Subcutaneous preadipocyte (primary cell): ENCODE measurements around the gene LRRK1. TPM values are rescaled to one million over a fixed set of nuclear protein-coding genes. Genes with fewer than 3 reads are reported as not detected.

Experiments used
- total RNA-seq: library from RNA; depleted of rRNA; stranded (reverse); fragments of >200 nt; gene quantifications from 2 replicates; pipeline ENCODE4 v1.2.3, GENCODE V29; 2012

The LRRK1 gene
- total RNA-seq: 14.7 and 17.0 TPM in 2 replicates

GRCh38 chr15:100918690-100919480, at the start of gene LRRK1:
Gene LRRK1, plus strand, starts transcription at chr15:100919357. Its CDS starts 5,276 bp downstream, at chr15:100924633.

DNA sequence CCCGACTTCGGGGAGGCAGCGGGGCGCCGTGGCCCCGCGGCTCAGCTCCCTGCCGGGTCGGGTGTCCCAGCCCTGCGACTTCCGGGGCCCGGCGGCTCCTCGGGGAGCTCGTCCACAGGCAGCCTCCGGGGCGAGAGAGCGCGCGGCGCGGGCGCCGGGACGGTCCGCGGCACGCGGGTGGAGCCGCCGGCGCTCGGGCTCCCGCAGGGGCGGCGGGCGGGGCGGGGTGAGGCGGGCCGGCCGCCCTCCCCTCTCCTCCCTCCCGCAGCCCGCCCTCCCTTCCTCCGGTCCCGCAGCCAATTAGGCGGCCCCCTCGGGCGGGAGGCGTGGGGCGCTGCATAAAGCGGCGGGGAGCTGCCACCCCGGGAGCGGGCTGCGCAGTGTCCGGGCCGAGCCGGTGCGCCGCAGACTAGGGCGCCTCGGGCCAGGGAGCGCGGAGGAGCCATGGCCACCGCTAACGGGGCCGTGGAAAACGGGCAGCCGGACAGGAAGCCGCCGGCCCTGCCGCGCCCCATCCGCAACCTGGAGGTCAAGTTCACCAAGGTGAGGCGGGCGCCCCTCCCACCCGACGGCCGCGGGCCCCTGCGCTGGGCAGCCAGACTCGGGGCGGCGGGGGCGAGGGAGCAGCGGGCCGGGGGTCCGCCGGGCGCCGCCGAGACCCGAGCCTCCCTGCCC, 39.6 kb upstream of the LRRK1 start, which contains the start of gene ALDH1A3:
TSS of gene ALDH1A3 (plus strand) at position 368 of the 675 bp plus-strand sequence. CDS start at position 445, 77 bp downstream.

Other genes with a start within 250 kb of the LRRK1 start
- gene ALDH1A3, start 39.5 kb upstream of the LRRK1 start, total RNA-seq: 34.4 and 118 TPM in 2 replicates